HG03520 (cell line): ENCODE results near the gene FDXACB1.
"Not testable (repeated sequence)": the region's sequence is repeated elsewhere in the genome, so short reads cannot be mapped to it uniquely, and the experiment has no call there.

Experiments used
- ATAC-seq: cut with Tn5 transposase; IDR thresholded peaks from one replicate; pipeline ENCODE4 v1.9.1; 2021; ENCODE audit warnings: mild to moderate bottlenecking, moderate library complexity; ENCODE audit not compliant: unreplicated experiment

Gene FDXACB1

GRCh38 chr11:111909378-111909777 lies 30.4 kb upstream of the FDXACB1 start:
- ATAC-seq: no peak

DNA sequence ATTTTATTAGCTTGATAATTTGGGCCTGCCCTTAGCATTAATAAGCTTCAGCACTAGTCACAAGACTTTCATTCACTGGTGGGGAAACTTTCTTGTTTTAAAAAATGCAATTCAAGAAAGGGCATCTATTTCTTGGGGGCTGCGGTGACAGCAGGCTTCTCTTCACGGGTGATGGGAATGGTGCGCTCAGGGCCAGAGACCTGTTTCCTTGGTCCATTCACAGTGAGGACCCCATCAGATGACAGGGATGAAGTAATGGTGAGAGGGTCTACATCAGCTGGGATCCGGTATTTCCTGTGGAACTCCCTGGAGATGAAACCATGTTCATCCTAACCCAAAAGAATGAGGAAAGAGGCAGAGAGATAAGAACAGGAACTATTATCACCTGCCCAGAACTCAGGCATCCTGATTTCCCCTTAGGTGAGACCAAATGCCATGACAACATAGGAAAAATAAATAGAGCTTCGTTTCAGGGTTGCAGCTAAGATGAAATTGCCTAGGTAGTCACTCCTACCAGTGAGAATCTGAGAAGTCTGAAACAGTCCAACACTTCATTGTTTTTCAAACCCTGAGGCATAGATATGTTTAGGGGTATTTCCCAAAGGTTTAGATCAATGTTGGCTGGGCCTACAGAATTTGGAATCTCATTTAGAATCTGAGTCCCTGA lies 29.8 kb upstream of the FDXACB1 start:
- ATAC-seq: no peak

GRCh38 chr11:111906680-111907079 lies 27.7 kb upstream of the FDXACB1 start:
- ATAC-seq: no peak

DNA sequence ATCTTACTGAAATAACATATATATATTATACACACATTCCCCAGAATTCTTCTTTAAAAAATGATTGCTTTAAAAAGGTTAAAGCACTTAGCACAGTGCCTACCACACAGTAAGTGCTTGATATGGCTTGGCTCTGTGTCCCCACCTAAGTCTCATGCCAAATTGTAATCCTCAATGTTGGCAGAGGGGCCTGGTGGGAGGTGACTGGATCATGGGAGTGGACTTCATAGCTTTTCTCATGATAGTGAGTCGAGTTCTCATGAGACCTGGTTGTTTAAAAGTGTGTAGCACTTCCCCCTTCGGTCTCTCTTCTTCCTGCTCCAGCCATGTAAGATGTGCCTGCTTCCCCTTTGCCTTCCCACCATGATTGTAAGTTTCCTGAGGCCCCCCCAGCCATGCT lies 26.4 kb upstream of the FDXACB1 start:
- no peak for ATAC-seq

DNA sequence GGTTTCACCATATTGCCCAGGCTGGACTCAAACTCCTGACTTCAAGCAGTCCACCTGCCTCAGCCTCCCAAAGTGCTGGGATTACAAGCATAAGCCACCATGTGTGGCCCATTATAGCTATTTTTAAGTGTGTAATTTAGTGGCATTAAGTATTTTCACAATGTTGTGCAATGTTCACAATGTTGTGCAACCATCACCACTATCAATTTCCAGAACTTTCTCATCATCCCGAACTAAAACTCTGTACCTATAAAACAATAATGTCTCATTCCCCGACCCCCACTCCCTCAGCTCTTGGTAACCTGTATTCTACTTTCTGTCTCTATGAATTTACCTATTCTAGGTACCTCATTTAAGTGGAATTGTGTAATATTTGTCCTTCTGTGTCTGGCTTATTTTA lies 7.9 kb upstream of the FDXACB1 start:
- no peak for ATAC-seq

- ATAC-seq: no peak
Measured at GRCh38 chr11:111886032-111886431, 7.1 kb upstream of the FDXACB1 start.

GRCh38 chr11:111885053-111885452 lies 6.1 kb upstream of the FDXACB1 start:
- not testable (repeated sequence) for ATAC-seq

DNA sequence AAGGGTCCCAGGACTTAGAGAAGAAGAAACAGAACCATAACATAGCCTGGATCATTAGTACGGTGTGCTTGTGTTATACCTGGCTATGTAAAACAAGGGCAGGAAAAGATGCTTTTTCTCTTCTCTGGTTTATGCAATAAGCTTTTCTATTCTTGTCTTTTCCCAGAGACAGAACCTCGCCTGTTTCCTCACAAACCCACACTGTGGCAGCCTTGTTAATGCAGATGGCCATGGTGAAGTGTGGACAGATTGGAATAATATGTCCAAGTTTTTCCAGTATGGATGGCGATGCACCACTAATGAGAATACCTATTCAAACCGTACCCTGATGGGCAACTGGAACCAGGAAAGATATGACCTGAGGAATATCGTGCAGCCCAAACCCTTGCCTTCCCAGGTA lies 3.2 kb upstream of the FDXACB1 start:
- ATAC-seq: no peak

GRCh38 chr11:111879637-111879960 lies 634 bp upstream of the FDXACB1 start:
- peak; percentile 1 for ATAC-seq

DNA sequence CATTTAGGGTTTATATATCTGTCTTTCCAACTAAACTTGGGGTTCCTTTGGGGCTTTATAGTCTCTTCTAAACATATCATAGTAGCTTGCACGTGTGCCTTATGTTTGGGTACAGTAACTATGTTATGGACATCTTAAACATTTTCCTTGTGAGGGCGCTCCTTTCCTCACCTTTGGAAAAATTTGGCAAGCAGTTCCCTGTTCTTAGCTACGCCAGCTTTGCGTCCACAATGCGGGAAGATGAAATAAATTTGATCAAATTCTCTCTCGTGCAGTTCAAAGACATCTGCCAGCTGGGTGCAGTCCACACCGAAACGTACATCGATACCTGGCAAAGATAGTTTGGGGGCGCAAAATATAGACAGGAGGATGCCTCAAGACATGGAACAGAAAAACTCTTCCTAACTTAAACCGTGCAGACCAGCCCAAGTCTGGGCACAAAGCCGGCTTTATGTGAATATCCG lies 548 bp downstream of the FDXACB1 start:
- ATAC-seq: no peak

- no peak for ATAC-seq
Measured at GRCh38 chr11:111871693-111872161, 7.2 kb downstream of the FDXACB1 start.

DNA sequence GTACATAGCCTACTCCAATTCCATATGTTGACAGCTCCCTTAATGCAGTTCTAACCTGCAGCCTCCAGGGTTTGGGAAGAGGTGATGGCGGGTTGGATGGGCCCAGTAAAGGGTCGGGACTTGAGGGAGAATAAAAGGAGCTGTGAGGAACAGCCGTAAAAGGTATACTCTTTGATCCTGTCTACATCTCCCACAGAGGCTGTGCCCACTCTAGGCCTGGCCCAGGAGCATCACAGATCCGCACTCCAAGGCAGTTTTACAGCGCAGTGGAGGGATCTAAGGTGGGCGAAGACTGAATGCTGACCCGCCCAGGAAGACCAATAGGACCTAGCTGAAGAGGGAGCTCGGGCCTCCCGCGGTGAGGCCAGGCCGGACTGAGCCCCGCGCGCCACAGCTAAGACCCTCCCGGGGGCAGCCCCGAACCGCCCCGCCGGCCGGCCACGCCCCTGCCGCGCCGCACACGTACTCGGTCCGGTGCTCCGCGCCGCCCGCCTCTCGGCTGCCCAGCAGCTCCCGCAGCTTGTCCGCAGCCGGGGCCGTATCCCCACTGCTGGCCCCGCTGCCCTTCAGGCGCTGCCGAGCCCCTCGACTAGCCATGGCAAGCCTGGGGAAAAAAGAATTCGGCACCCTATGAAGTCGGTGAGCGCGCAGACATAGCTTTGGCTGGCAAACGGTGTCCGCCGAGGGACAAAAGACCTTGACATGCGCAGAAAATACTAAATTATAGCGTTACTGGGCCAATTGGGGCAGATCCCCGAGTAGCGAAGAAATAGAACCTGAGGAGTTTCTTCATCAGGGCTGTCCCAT lies 7.9 kb downstream of the FDXACB1 start, which contains the start of gene ALG9:
Gene ALG9 (minus strand): TSS at position 696 of the 807 bp plus-strand sequence. CDS start 99 bp downstream, at position 597.
- peak; percentile 83 for ATAC-seq

DNA sequence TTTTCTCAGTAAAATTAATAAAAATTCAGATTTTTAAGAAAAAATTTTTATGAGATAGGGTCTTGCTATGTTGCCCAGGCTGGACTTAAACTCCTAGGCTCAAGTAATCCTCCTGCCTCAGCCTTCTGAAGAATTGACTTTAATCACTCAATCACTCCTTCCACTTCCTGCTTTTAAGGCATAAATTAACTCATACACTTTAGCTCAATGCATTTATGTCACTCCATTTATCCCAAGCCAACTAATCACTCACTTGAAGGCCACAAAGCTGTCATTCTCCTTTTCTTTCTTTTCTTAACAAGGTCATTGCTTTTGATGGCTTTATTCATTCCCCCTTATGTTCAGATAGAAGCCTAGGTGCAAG lies 8.5 kb downstream of the FDXACB1 start:
- ATAC-seq: no peak

- ATAC-seq: no peak
Measured at GRCh38 chr11:111870113-111870512, 8.9 kb downstream of the FDXACB1 start.

DNA sequence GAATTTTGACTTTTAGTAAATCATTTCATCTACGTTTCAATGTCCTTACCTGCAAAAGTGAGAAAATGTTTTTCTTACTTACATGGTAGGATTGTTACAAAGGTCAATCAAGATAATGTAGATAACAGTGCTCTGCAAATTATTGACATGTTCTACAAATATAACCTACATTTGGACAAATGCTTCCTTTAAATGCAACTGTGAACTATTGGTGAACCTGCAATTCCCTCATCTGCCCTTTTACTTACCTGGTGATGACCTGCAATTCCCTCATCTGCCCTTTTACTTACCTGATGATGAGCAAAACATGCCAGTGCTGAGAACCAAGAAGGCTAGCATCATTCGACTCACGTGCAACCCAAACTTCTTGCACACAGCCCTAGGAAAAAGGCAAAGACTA lies 18.7 kb downstream of the FDXACB1 start:
- ATAC-seq: no peak

GRCh38 chr11:111855506-111855905 lies 23.5 kb downstream of the FDXACB1 start:
- ATAC-seq: no peak

- ATAC-seq: no peak
Measured at GRCh38 chr11:111852103-111852502, 26.9 kb downstream of the FDXACB1 start.

GRCh38 chr11:111851636-111852035 lies 27.3 kb downstream of the FDXACB1 start:
- ATAC-seq: no peak

- no peak for ATAC-seq
Measured at GRCh38 chr11:111851067-111851466, 27.9 kb downstream of the FDXACB1 start.

DNA sequence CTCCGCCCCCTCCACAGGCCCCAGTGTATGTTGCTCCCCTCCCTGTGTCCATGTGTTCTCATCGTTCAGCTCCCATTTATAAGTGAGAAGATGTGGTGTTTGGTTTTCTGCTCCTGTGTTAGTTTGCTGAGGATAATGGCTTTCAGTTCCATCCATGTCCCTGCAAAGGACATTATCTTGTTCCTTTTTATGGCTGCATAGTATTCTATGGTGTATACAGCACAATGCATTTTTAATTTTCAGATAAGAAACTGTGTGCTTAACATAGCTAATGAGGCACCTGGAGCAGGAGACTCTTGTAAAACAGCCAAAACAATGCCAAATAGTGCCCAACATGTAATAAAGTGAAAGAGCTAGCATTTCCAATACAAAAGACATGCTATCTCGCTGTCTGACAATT lies 29.3 kb downstream of the FDXACB1 start:
- ATAC-seq: no peak

DNA sequence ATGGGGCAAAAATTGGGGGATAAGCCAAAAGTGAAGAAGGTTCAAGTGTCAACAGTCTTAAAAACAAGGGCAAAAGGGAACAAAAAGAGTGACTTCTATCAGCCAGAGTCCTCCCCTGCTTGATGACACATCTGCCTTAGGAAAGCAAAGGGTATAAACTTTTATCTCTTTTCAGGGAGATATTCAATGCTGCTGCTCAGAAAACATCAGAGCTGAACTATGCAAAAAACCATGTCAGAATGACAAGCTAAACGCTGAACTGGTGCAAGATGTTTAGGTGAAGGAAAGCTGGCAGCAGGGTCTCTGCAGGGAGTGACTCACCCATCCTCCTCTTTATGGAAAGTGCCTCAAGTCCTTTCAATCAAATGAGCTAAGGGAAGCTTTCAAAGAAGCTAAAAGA lies 32.3 kb downstream of the FDXACB1 start:
- no peak for ATAC-seq

- ATAC-seq: no peak
Measured at GRCh38 chr11:111846063-111846462, 32.9 kb downstream of the FDXACB1 start.
